Neutrophil (primary cell): Measurements from ENCODE around the gene WNT5A.
"Not testable (repeated sequence)": the region's sequence is repeated elsewhere in the genome, so short reads cannot be mapped to it uniquely, and the experiment has no call there.

ENCODE experiments used
- H3K27ac ChIP-seq: fragments of 200-600 bp; sonication (generic); 2 replicates; pipeline ENCODE4 v1.5.1; 2016; ENCODE audit warnings: mild to moderate bottlenecking, moderate library complexity
- H3K27me3 ChIP-seq: fragments of 200-600 bp; sonication (generic); 2 replicates; pipeline ENCODE4 v1.6.0; 2016; ENCODE audit warnings: mild to moderate bottlenecking
- H3K36me3 ChIP-seq: fragments of 200-600 bp; sonication (generic); 2 replicates; pipeline ENCODE4 v1.5.1; 2017
- H3K4me1 ChIP-seq, 2 experiments: fragments of 200-600 bp in 1 of 2; sonication (generic) in 1 of 2; 1 replicate in 1 of 2; 2 replicates in 1 of 2; pipeline versions ENCODE4 v1.5.1 to v1.6.1; 2013 to 2016; ENCODE audit warnings: low read depth in 1 of 2, low read length in 1 of 2, mild to moderate bottlenecking in 1 of 2, moderate library complexity in 1 of 2; ENCODE audit not compliant: control insufficient read depth in 1 of 2, insufficient read depth in 1 of 2
- H3K4me3 ChIP-seq, 2 experiments: fragments of 200-600 bp in 1 of 2; sonication (generic) in 1 of 2; 1 replicate in 1 of 2; 2 replicates in 1 of 2; pipeline ENCODE4 v1.5.1; 2013 to 2016; ENCODE audit warnings: low read depth in 1 of 2, low read length in 1 of 2, mild to moderate bottlenecking in 1 of 2, moderate library complexity in 1 of 2
- H3K9me3 ChIP-seq: fragments of 200-600 bp; sonication (generic); 2 replicates; pipeline ENCODE4 v1.5.1; 2016
- CTCF ChIP-seq: fragments of 200-600 bp; sonication (generic); IDR thresholded peaks from 2 replicates; pipeline ENCODE4 v1.5.1; 2016; ENCODE audit warnings: antibody characterized with exemption

Gene WNT5A

GRCh38 chr3:55505776-55506175 is 18.7 kb upstream of the WNT5A start:
- no peaks in the 10 kb centered on the region for H3K27me3 ChIP-seq
- no peaks in the 10 kb centered on the region for H3K4me1 ChIP-seq
- no peaks in the 10 kb centered on the region for H3K36me3 ChIP-seq
- no peaks in the 10 kb centered on the region for H3K9me3 ChIP-seq
- H3K27ac ChIP-seq, result no peak overlapping the region
- no peak for TF ChIP-seq CTCF
- no peak overlapping the region for H3K4me3 ChIP-seq

DNA sequence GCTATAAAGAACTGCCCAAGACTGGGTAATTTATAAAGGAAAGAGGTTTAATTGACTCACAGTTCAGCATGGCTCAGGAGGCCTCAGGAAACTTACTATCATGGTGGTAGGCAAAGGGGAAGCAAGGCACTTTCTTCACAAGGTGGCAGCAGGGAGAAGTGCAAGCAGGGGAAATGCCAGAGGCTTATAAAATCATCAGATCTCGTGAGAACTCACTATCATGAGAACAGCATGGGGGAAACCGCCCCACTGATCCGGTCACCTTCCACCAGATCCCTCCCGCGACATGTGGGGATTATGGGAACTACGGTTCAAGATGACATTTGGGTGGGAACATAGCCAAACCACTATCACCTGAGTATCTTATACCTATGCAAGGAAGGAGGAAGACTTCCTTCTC is 18.0 kb upstream of the WNT5A start:
- H3K4me1 ChIP-seq, H3K27me3 ChIP-seq, H3K36me3 ChIP-seq, H3K27ac ChIP-seq, H3K4me3 ChIP-seq, H3K9me3 ChIP-seq: not testable (repeated sequence)

DNA sequence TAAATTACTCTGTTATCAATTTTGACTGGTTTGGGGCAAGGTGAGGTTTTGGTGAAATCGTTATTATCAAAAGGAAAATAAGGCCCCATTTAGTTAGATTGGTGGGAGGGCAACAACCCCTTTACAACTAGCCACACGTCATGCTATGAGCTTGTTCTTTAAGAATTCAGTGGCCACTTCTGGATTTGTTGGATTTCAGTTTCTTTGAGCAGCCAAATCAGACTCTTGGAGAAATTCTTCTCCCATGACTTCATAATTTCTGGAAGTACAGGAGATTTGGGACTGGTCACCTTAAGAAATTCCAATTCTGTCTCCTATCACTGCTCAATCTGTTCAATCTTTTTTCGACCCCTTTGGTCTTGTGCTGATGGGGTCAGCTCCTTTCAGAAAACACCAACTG is 14.8 kb upstream of the WNT5A start:
- no peak for TF ChIP-seq CTCF
- Histone ChIP-seq H3K4me1 (no peaks in the 10 kb centered on the region), H3K9me3 (no peaks in the 10 kb centered on the region), H3K4me3 (no peak overlapping the region), H3K27ac (no peak overlapping the region), H3K27me3 (peaks cover 2% of the 10 kb centered on the region), H3K36me3 (no peaks in the 10 kb centered on the region)

- no peaks in the 10 kb centered on the region for H3K9me3 ChIP-seq
- no peaks in the 10 kb centered on the region for H3K36me3 ChIP-seq
- H3K4me1 ChIP-seq, result no peaks in the 10 kb centered on the region
- H3K4me3 ChIP-seq, result no peak overlapping the region
- no peak for TF ChIP-seq CTCF
- H3K27me3 ChIP-seq, result peaks cover 13% of the 10 kb centered on the region
- no peak overlapping the region for H3K27ac ChIP-seq
Observed at GRCh38 chr3:55500555-55501330, 13.6 kb upstream of the WNT5A start.

DNA sequence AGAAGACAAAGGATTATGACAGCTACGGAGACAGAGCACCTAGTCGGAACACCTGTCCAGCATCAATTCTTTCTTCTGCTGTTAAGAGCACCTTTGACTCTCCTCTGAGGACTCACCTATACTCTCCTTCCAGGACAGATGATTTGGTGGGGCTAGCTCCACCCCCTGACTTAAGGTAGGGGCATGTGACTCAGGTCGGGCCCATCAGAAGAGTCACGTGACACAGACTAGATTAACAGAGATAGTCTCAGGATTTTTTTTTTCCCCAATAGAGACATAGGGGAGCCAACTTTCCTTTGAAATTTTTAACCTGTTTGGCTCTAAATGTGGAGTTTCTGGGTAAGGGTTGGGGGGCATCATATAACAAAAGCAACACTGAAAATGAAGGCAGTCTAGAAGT is 11.4 kb upstream of the WNT5A start:
- H3K4me3 ChIP-seq, result no peak overlapping the region
- peaks cover 34% of the 10 kb centered on the region for H3K27me3 ChIP-seq
- no peak for TF ChIP-seq CTCF
- no peaks in the 10 kb centered on the region for H3K4me1 ChIP-seq
- H3K9me3 ChIP-seq, result no peaks in the 10 kb centered on the region
- H3K27ac ChIP-seq, result no peak overlapping the region
- H3K36me3 ChIP-seq, result no peaks in the 10 kb centered on the region

DNA sequence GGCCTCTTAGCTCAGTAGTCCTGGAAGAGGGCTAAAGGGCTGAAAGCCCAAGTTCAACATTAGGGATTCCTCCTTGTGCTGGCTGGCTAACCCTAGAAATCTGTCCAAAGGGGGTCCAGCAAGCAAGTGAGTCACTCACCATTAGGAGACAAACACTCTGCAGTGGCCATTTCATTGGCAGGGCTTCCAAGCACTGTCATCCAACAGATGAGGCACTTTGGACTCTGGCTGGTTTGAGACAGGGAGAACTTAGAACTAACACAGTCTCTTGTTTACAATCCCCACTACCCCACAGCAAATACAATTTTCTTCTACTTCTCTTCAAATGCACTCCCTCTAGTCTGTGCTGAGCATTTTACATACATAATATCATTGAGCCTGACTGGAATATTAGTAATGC is 10.1 kb upstream of the WNT5A start:
- no peak overlapping the region for H3K27ac ChIP-seq
- no peaks in the 10 kb centered on the region for H3K9me3 ChIP-seq
- no peak for TF ChIP-seq CTCF
- H3K27me3 ChIP-seq, result peaks cover 47% of the 10 kb centered on the region
- H3K4me3 ChIP-seq, result no peak overlapping the region
- H3K36me3 ChIP-seq, result no peaks in the 10 kb centered on the region
- H3K4me1 ChIP-seq, result no peaks in the 10 kb centered on the region
